GM12878 (cell line): ENCODE data around the gene ABR. TPM values are rescaled to one million over a fixed set of nuclear protein-coding genes. Genes with fewer than 3 reads are reported as not detected.

Source experiments
- ATAC-seq: fragments of 200-7000 bp; cut with Tn5 transposase; 3 replicates; pipeline ENCODE4 v1.9.1; 2020; ENCODE audit warnings: mild to moderate bottlenecking, moderate library complexity
- BruUV-seq: library from RNA; stranded (reverse); fragments of 400-500 nt; replicated peaks from 2 replicates; lab custom pipeline; 2021; lab: Mats Ljungman, UMichigan
- CTCF ChIA-PET: fragments of 300-600 bp; sonication (Branson Sonifier 250); formaldehyde crosslinking; extraction: SDS; loops from one replicate; lab custom pipeline; 2021; ENCODE audit warnings: inconsistent platforms; lab: Yijun Ruan, JAX
- POLR2A ChIA-PET: fragments of 350-600 bp; formaldehyde crosslinking; extraction: SDS; loops from one replicate; lab custom pipeline; 2021; ENCODE audit warnings: inconsistent platforms; lab: Charles Lee
- RAD21 ChIA-PET: fragments of 300-600 bp; sonication (Branson Sonifier 250); formaldehyde crosslinking; loops from one replicate; lab custom pipeline; 2023; ENCODE audit warnings: antibody characterized with exemption; ENCODE audit not compliant: unreplicated experiment; lab: Charles Lee
- SMC1A ChIA-PET: fragments of 300-600 bp; sonication (Branson Sonifier 250); formaldehyde crosslinking; loops from one replicate; lab custom pipeline; 2023; ENCODE audit not compliant: unreplicated experiment, uncharacterized antibody; lab: Charles Lee
- DNase-seq: peaks from one replicate; pipeline ENCODE4 v3.0.0-alpha.2; 2011; ENCODE audit warnings: low read depth, low spot score
- FAIRE-seq: peaks from 3 replicates; lab custom pipeline; 2011; peaks lifted over from hg19 to GRCh38; lab: Jason Lieb, UNC
- H2AFZ ChIP-seq: 2 replicates; pipeline ENCODE4 v1.6.0; 2011; ENCODE audit warnings: low read depth, low read length, control low read depth; ENCODE audit not compliant: control insufficient read depth
- H3K27ac ChIP-seq: 2 replicates; pipeline ENCODE4 v1.5.1; 2011; ENCODE audit warnings: control low read depth; ENCODE audit not compliant: control insufficient read depth, insufficient read depth
- H3K27me3 ChIP-seq, 2 experiments: replicated peaks in 1 of 2; 2 replicates each; pipeline versions ENCODE4 v1.6.0 to v1.6.1; 2011; ENCODE audit warnings: low read length in 1 of 2; ENCODE audit not compliant: control insufficient read depth in 2 of 2, insufficient read depth in 2 of 2
- H3K36me3 ChIP-seq, 2 experiments: 2 replicates each; pipeline ENCODE4 v1.5.1; 2011; ENCODE audit warnings: low read length in 1 of 2; ENCODE audit not compliant: control insufficient read depth in 2 of 2, insufficient read depth in 2 of 2
- H3K4me1 ChIP-seq: 2 replicates; pipeline ENCODE4 v1.6.1; 2011; ENCODE audit warnings: mild to moderate bottlenecking, low read length, moderate library complexity, mixed read lengths; ENCODE audit not compliant: control insufficient read depth, insufficient read depth
- H3K4me2 ChIP-seq: 2 replicates; pipeline ENCODE4 v1.6.0; 2011; ENCODE audit warnings: control low read depth; ENCODE audit not compliant: control insufficient read depth, insufficient read depth
- H3K4me3 ChIP-seq: fragments of 200-600 bp; sonication (generic); 2 replicates; pipeline ENCODE4 v1.5.1; 2016
- H3K79me2 ChIP-seq: 2 replicates; pipeline ENCODE4 v1.6.0; 2011; ENCODE audit warnings: low read length; ENCODE audit not compliant: control insufficient read depth, insufficient read depth
- H3K9ac ChIP-seq: 2 replicates; pipeline ENCODE4 v1.8.0; 2011; ENCODE audit warnings: low read length, control low read depth, mixed read lengths; ENCODE audit not compliant: control insufficient read depth, insufficient read depth
- H3K9me3 ChIP-seq: replicated peaks from 3 replicates; pipeline ENCODE4 v1.5.1; 2011; ENCODE audit warnings: mild to moderate bottlenecking, low read length; ENCODE audit not compliant: control insufficient read depth, insufficient read depth
- H4K20me1 ChIP-seq: 2 replicates; pipeline ENCODE4 v1.6.0; 2011; ENCODE audit not compliant: control insufficient read depth, insufficient read depth
- BACH1 ChIP-seq: fragments of 450-650 bp; IDR thresholded peaks from 2 replicates; pipeline ENCODE4 v1.6.1; 2017; ENCODE audit warnings: mild to moderate bottlenecking, borderline replicate concordance
- EED ChIP-seq: sonication (generic); IDR thresholded peaks from 2 replicates; pipeline ENCODE4 v1.6.1; 2016; ENCODE audit warnings: antibody characterized with exemption, low read depth
- EGR1 ChIP-seq, 2 experiments: IDR thresholded peaks; 1 replicate in 1 of 2; 2 replicates in 1 of 2; pipeline ENCODE4 v1.6.1; 2011 to 2012; ENCODE audit warnings: low read depth in 2 of 2, low read length in 2 of 2, borderline replicate concordance in 1 of 2, mild to moderate bottlenecking in 1 of 2, moderate library complexity in 1 of 2
- GATAD2B ChIP-seq: fragments of 450-650 bp; conservative IDR thresholded peaks from 2 replicates; pipeline ENCODE4 v1.6.1; 2017; ENCODE audit warnings: low read depth, mild to moderate bottlenecking, moderate library complexity
- IRF4 ChIP-seq: IDR thresholded peaks from 2 replicates; pipeline ENCODE4 v1.6.1; 2011; ENCODE audit warnings: low read depth, low read length
- KAT2A ChIP-seq: conservative IDR thresholded peaks from 2 replicates; pipeline ENCODE4 v1.6.1; 2011; ENCODE audit warnings: low read depth, low read length; ENCODE audit not compliant: control insufficient read depth
- MEF2A ChIP-seq: IDR thresholded peaks from 2 replicates; pipeline ENCODE4 v1.6.1; 2011; ENCODE audit warnings: low read depth, mild to moderate bottlenecking, low read length, moderate library complexity; ENCODE audit not compliant: insufficient read depth
- NFYA ChIP-seq: IDR thresholded peaks from 2 replicates; pipeline ENCODE4 v1.6.1; 2011; ENCODE audit warnings: low read depth, mild to moderate bottlenecking, low read length, improper control_type of control experiment, borderline replicate concordance
- STAT1 ChIP-seq: fragments of 450-650 bp; conservative IDR thresholded peaks from 2 replicates; pipeline ENCODE4 v1.6.1; 2014; ENCODE audit warnings: antibody characterized with exemption, mild to moderate bottlenecking
- TCF12 ChIP-seq: IDR thresholded peaks from 2 replicates; pipeline ENCODE4 v1.6.1; 2011; ENCODE audit warnings: low read depth, mild to moderate bottlenecking, low read length
- ZNF24 ChIP-seq: fragments of 450-650 bp; IDR thresholded peaks from 2 replicates; pipeline ENCODE4 v1.6.1; 2017; ENCODE audit warnings: antibody characterized with exemption, mild to moderate bottlenecking
- WGBS: methylation state at CpG from one replicate; pipeline ENCODE4 v1.1.6; 2016; ENCODE audit warnings: low lambda C conversion rate; ENCODE audit not compliant: insufficient replicate concordance, insufficient coverage; ENCODE audit errors: missing lambda C conversion rate; 5-methylcytosine and 5-hydroxymethylcytosine counted together
- in situ Hi-C: fragments of 300-500 bp; cut with MboI; formaldehyde crosslinking; loops from 9 replicates; pipeline ENCODE4 v1.14.3; 2018; ENCODE audit warnings: mixed read lengths
- intact Hi-C: fragments of 100-400 bp; cut with micrococcal nuclease; formaldehyde crosslinking; loops from one replicate; pipeline ENCODE4 v1.14.2; 2022; ENCODE audit not compliant: unreplicated experiment
- polyA plus RNA-seq, 11 experiments: library from polyadenylated mRNA; depleted of rRNA in 4 of 11; unstranded in 6 of 11; stranded (reverse) in 5 of 11; fragments of >200 nt; fragmentation: Nextera tagmentation in 4 of 11; fragmentation: Illumina TruSeq in 1 of 11; extraction: Ambion mirVana in 4 of 11; extraction: Trizol in 1 of 11; gene quantifications; 1 replicate in 1 of 11; 2 replicates in 10 of 11; pipeline versions ENCODE4 v1.2.1 to v1.2.3, GENCODE V29; 2011 to 2016; ENCODE audit warnings: inconsistent platforms in 2 of 11, missing spikeins in 2 of 11, low read depth in 1 of 11
- total RNA-seq, 4 experiments: library from RNA; depleted of rRNA in 3 of 4; stranded (reverse); fragments of >200 nt in 3 of 4; fragmentation: Illumina TruSeq in 1 of 4; extraction: Trizol in 1 of 4; gene quantifications; 2 replicates each; pipeline versions ENCODE4 v1.2.1 to v1.2.3, GENCODE V29; 2013 to 2021
- TF ChIP-seq, protein P1 (sequence below): fragments of 450-650 bp; IDR thresholded peaks from 2 replicates; pipeline ENCODE4 v1.6.1; 2018; ENCODE audit warnings: mild to moderate bottlenecking, low read depth, moderate library complexity; ENCODE audit not compliant: partially characterized antibody

ABR gene
- total and polyA plus RNA-seq, 10 of the 15 experiments (the other 5 are each of a cell fraction or from before 2014, with no cell fraction given), result 1.4 to 112 (median 30.0) TPM

DNA sequence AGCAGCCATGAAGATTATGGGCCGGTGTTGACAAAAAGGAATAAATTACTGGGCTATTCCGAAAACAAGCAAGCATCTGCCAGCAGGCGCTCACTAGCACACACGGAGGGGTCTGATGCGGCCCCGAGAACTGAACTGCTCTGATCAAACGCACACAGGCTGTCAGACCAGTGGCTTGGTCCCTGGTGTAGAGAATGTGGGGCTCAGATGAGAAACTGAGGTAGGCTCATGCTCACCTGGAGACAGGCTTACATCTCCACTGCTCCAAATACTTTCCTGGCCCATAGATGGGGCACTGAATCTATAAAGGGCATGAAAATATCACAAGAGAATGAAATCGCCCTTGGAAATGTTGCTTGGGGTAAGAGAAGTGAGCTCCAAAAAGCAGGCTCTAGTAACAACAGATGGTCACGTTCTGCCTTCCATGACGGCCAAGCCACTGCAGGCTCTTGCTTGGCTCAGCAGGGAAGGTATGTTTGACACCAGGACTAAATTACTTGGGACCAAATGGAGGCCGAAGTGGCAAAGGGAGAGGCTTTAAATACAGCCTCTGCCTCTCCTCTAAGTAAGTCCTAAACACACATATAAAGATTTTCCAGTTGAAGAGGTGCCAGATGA lies 5.4 kb downstream of the ABR start:
- ChIA-PET POLR2A (no interaction called here), SMC1A (no interaction called here), CTCF (interaction anchor here (0.7 kb wide), 1 partner anchor 106 kb away, joined by 4 read pairs; no protein-coding TSS in a partner anchor), RAD21 (interaction anchor here (0.5 kb wide), 1 partner anchor 80 kb away, joined by 3 read pairs; no protein-coding TSS in a partner anchor)
- no peaks in the 10 kb centered on the region for H3K9me3 ChIP-seq
- H3K79me2 ChIP-seq, result peaks cover 35% of the 10 kb centered on the region
- DNase-seq, result no peak
- BruUV-seq, result no TSS peak
- H3K27me3 ChIP-seq, result no peaks in the 10 kb centered on the region
- H3K27ac ChIP-seq, result no peak overlapping the region
- no peak overlapping the region for H3K9ac ChIP-seq
- H2AFZ ChIP-seq, result no peak overlapping the region
- in situ Hi-C loops, result no loop called here
- no peak overlapping the region for H3K4me2 ChIP-seq
- TF ChIP-seq BACH1 (no peak), KAT2A (no peak), ZNF24 (no peak), EGR1 (IDR thresholded peaks at IDR 0.05; ENCODE audit: borderline replicate concordance in 1 of 2, low read depth in 2 of 2, low read length in 2 of 2) (no peak), NFYA (no peak), MEF2A (no peak), STAT1 (no peak), EED (no peak), TCF12 (no peak), GATAD2B (no peak), IRF4 (no peak)
- TF ChIP-seq, protein P1, sequence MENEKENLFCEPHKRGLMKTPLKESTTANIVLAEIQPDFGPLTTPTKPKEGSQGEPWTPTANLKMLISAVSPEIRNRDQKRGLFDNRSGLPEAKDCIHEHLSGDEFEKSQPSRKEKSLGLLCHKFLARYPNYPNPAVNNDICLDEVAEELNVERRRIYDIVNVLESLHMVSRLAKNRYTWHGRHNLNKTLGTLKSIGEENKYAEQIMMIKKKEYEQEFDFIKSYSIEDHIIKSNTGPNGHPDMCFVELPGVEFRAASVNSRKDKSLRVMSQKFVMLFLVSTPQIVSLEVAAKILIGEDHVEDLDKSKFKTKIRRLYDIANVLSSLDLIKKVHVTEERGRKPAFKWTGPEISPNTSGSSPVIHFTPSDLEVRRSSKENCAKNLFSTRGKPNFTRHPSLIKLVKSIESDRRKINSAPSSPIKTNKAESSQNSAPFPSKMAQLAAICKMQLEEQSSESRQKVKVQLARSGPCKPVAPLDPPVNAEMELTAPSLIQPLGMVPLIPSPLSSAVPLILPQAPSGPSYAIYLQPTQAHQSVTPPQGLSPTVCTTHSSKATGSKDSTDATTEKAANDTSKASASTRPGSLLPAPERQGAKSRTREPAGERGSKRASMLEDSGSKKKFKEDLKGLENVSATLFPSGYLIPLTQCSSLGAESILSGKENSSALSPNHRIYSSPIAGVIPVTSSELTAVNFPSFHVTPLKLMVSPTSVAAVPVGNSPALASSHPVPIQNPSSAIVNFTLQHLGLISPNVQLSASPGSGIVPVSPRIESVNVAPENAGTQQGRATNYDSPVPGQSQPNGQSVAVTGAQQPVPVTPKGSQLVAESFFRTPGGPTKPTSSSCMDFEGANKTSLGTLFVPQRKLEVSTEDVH, result no peak
- no peaks in the 10 kb centered on the region; a peak in 1 of 4 replicates for H3K36me3 ChIP-seq
- no peak overlapping the region for H3K4me3 ChIP-seq
- no peaks in the 10 kb centered on the region for H4K20me1 ChIP-seq
- FAIRE-seq, result no peak
- intact Hi-C loops, result no loop called here
- WGBS, result 73% methylated on average over 11 of the region's 11 CpGs
- no peak for ATAC-seq
- H3K4me1 ChIP-seq, result peaks cover 10% of the 10 kb centered on the region
